Measurements from ENCODE around the gene NDUFAF2. TPM values are rescaled to one million over a fixed set of nuclear protein-coding genes. Genes with fewer than 3 reads are reported as not detected.
A peak's percentile ranks its signal among the peaks of the same experiment; 100 is the strongest.

The NDUFAF2 gene, protein sequence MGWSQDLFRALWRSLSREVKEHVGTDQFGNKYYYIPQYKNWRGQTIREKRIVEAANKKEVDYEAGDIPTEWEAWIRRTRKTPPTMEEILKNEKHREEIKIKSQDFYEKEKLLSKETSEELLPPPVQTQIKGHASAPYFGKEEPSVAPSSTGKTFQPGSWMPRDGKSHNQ
- total RNA-seq (2021; fragmentation: NEBNext Ultra II Directional; extraction: Animal tissue kit (Norgen Biotek cat#: 25700)) = 46.5 and 50.8 TPM in 2 replicates
- polyA plus RNA-seq (2011; rRNA removed) = 7.1 and 10.7 TPM in 2 replicates
- 30.9 TPM for polyA plus RNA-seq (2011; cell fraction: cytosol; rRNA removed)
- polyA plus RNA-seq (2011; cell fraction: nucleus; rRNA removed) = 10.6 TPM
- polyA plus RNA-seq (2012, experiment 1 of 2) = 35.6 to 55.6 TPM (median 43.3 TPM) in 4 replicates
- polyA plus RNA-seq (2012, experiment 2 of 2) = 81.9 TPM
- polyA plus RNA-seq (2013, experiment 1 of 2) = 153 TPM
- polyA plus RNA-seq (2013, experiment 2 of 2) = 154 TPM
- 4.3 and 4.4 TPM in 2 replicates for polyA minus RNA-seq (2011; rRNA and poly(A)+ RNA removed)
- 27.5 TPM for polyA minus RNA-seq (2011; cell fraction: cytosol; rRNA and poly(A)+ RNA removed)
- 19.2 TPM for polyA minus RNA-seq (2011; cell fraction: nucleus; rRNA and poly(A)+ RNA removed)
- long read RNA-seq, experiment 1, transcript NDUFAF2-201 (4 exons, 719 nt) = major isoform, 23 of 34 reads
- long read RNA-seq, experiment 1, partial matches to known transcripts = 6 of 34 reads
- long read RNA-seq, experiment 1, other reads (novel, unspliced or antisense) = 5 of 34 reads
- long read RNA-seq, experiment 2, transcript NDUFAF2-201 (4 exons, 719 nt) = major isoform, 11 of 14 reads
- long read RNA-seq, experiment 2, partial matches to known transcripts = 0 of 14 reads
- long read RNA-seq, experiment 2, other reads (novel, unspliced or antisense) = 3 of 14 reads

- Histone ChIP-seq H2AK5ac (ENCODE audit: low read depth, low read length) (no peak within 1 kb of the TSS), H3K36me3 (ENCODE audit: control insufficient read depth in 2 of 4, insufficient read depth in 4 of 4, low read length in 3 of 4) (peaks cover 0 to 4% (median 0%) of the 10 kb centered on the region in 4 experiments; a peak in 2 of 8 replicates), H3K4me1 (replicated peaks in 1 of 4; ENCODE audit: control insufficient read depth in 3 of 4, insufficient read depth in 4 of 4, low read length in 3 of 4) (peaks cover 0 to 5% (median under 1%) of the 10 kb centered on the region in 4 experiments; a peak in 2 of 7 replicates), H3K27ac (ENCODE audit: low read depth, low read length) (peak within 1 kb of the TSS; percentile 73; the same call in 1 of the 2 replicates), H3K4me3 (ENCODE audit: extremely low read depth in 1 of 4, insufficient read depth in 2 of 4, low read depth in 3 of 4, low read length in 4 of 4) (peak within 1 kb of the TSS; percentile 78 to 95 (median 87)), H4K8ac (ENCODE audit: extremely low read depth, insufficient read depth, low read length) (peak within 1 kb of the TSS; percentile 81; the same call in 1 of the 2 replicates), H3K4ac (replicated peaks; ENCODE audit: insufficient read length, low read depth, low read length) (no peak within 1 kb of the TSS), H4K91ac (replicated peaks; ENCODE audit: insufficient read length, low read length) (no peak within 1 kb of the TSS), H3K79me2 (ENCODE audit: control insufficient read depth in 1 of 2, insufficient read depth in 2 of 2, low read length in 2 of 2) (peaks cover 3 to 79% of the 10 kb centered on the region in 2 experiments), H2BK15ac (ENCODE audit: low read length) (no peak within 1 kb of the TSS; the same call in 1 of the 2 replicates), H2AFZ (ENCODE audit: low read length) (peak within 1 kb of the TSS; percentile 99), H3K9ac (replicated peaks in 1 of 4; ENCODE audit: extremely low read depth in 1 of 4, low read depth in 3 of 4, low read length in 3 of 4) (peak within 1 kb of the TSS; percentile 63 to 91 (median 84)), H2BK120ac (replicated peaks; ENCODE audit: low read depth, low read length) (no peak within 1 kb of the TSS), H3K27me3 (replicated peaks in 1 of 4; ENCODE audit: control insufficient read depth in 3 of 4, extremely low read depth in 1 of 4, insufficient read depth in 3 of 4, low read length in 3 of 4) (no peaks in the 10 kb centered on the region; a peak in 1 of 7 replicates), H3K79me1 (ENCODE audit: low read depth, low read length) (peaks cover 2% of the 10 kb centered on the region), H2BK5ac (ENCODE audit: low read depth, low read length) (0 out of 2 replicates have a peak within 1 kb of the TSS, but pooled peaks have one; percentile 48), H4K5ac (ENCODE audit: insufficient read length, low read depth, low read length) (no peak within 1 kb of the TSS), H3K18ac (ENCODE audit: extremely low read depth, low read length) (peak within 1 kb of the TSS; percentile 95; the same call in 1 of the 2 replicates), H3K4me2 (ENCODE audit: insufficient read depth in 1 of 2, low read depth in 2 of 2, low read length in 2 of 2) (peak within 1 kb of the TSS; percentile 92 to 94), H3K23ac (ENCODE audit: insufficient read length) (no peak within 1 kb of the TSS), H3K56ac (replicated peaks; ENCODE audit: insufficient read length, low read depth, low read length) (no peak within 1 kb of the TSS), H3K14ac (ENCODE audit: insufficient read length) (no peak within 1 kb of the TSS), H2BK20ac (ENCODE audit: low read length) (no peak within 1 kb of the TSS), H3K9me3 (ENCODE audit: insufficient read depth in 2 of 2, low read depth in 1 of 2, low read length in 1 of 2) (0 out of 4 replicates have a peak, but pooled peaks cover 0 to 1% of the 10 kb centered on the region in 2 experiments), H2BK12ac (ENCODE audit: low read depth, low read length) (no peak within 1 kb of the TSS), H3K23me2 (ENCODE audit: low read depth, low read length) (peaks cover 7% of the 10 kb centered on the region; the same call in 1 of the 2 replicates), H4K20me1 (replicated peaks in 1 of 2; ENCODE audit: control insufficient read depth in 1 of 2, insufficient read depth in 2 of 2, low read length in 2 of 2) (no peaks in the 10 kb centered on the region)
- DNase-seq (ENCODE audit: low read depth in 1 of 2, low spot score in 2 of 2) = peak; percentile 57 to 88
- FAIRE-seq = peak; percentile 92
- POLR2A ChIA-PET (ENCODE audit: partially characterized antibody) = interaction anchor here (1.0 to 1.5 kb wide), 4 partner anchors 151 to 386 kb away, joined by 3 to 8 read pairs (median 4); partner anchors contain the start of gene DEPDC1B
- 2% methylated on average over 64 of the region's 64 CpGs; no CpG with 5 or more reads in 1 of the 2 experiments for WGBS, 2 experiments (ENCODE audit: extremely low coverage in 1 of 2, insufficient coverage in 1 of 2, insufficient read length in 1 of 2, insufficient replicate concordance in 2 of 2, low coverage in 1 of 2, low lambda C conversion rate in 2 of 2, missing lambda C conversion rate in 1 of 2)
- CTCF ChIA-PET (ENCODE audit: partially characterized antibody) = interaction anchor here (1.2 to 1.4 kb wide), 2 partner anchors 108 to 413 kb away, joined by 3 read pairs; no protein-coding TSS in a partner anchor
- TF ChIP-seq NANOG (IDR thresholded peaks at IDR 0.05; ENCODE audit: insufficient read depth, low read depth, low read length, poor library complexity, severe bottlenecking) = no peak
- no peak for TF ChIP-seq ZNF274 (IDR thresholded peaks at IDR 0.05; ENCODE audit: borderline replicate concordance, extremely low read depth, low read length)
- TF ChIP-seq HDAC2 (IDR thresholded peaks at IDR 0.05; ENCODE audit: borderline replicate concordance in 1 of 2, low read depth in 2 of 2, low read length in 2 of 2) = peak in 1 of 2 experiments; percentile 89; a peak in 1 of 4 replicates
- no peak for TF ChIP-seq CEBPB (IDR thresholded peaks at IDR 0.05; ENCODE audit: low read depth, low read length)
- TF ChIP-seq CHD2 (IDR thresholded peaks at IDR 0.05; ENCODE audit: low read length) = no peak
- no peak for TF ChIP-seq BRCA1 (IDR thresholded peaks at IDR 0.05; ENCODE audit: low read depth, low read length)
These were observed at the start of gene NDUFAF2, which contains the start of gene ERCC8 for GRCh38 chr5:60944904-60945812. TSS of gene NDUFAF2 (plus strand) at chr5:60945205. CDS start at chr5:60945256, 51 bp downstream. TSS of gene ERCC8 (minus strand) at chr5:60945070. CDS start at chr5:60945008, 62 bp downstream.
